Mesothelial cell of epicardium (in vitro differentiated cells): Measurements from ENCODE around the gene UQCRH. TPM values are rescaled to one million over a fixed set of nuclear protein-coding genes. Genes with fewer than 3 reads are reported as not detected.
"Not testable (repeated sequence)": the region's sequence is repeated elsewhere in the genome, so short reads cannot be mapped to it uniquely, and the experiment has no call there.

Experiments used
- DNase-seq, 2 experiments: peaks; one replicate each; pipeline ENCODE4 v3.0.0; 2021; ENCODE audit warnings: low spot score in 2 of 2; ENCODE audit not compliant: unreplicated experiment in 2 of 2
- H3K27ac Mint-ChIP-seq: 2 replicates; pipeline ENCODE4 v1.8.0; 2021; ENCODE audit warnings: mixed read lengths
- H3K27me3 Mint-ChIP-seq: 2 replicates; pipeline ENCODE4 v1.8.0; 2021; ENCODE audit warnings: low read depth, mixed read lengths
- H3K36me3 Mint-ChIP-seq: 2 replicates; pipeline ENCODE4 v1.8.0; 2021; ENCODE audit warnings: mixed read lengths
- H3K4me1 Mint-ChIP-seq: 2 replicates; pipeline ENCODE4 v1.8.0; 2021; ENCODE audit warnings: mixed read lengths
- H3K4me3 Mint-ChIP-seq: 2 replicates; pipeline ENCODE4 v1.8.0; 2021; ENCODE audit warnings: mild to moderate bottlenecking, moderate library complexity, mixed read lengths
- H3K9me3 Mint-ChIP-seq: 2 replicates; pipeline ENCODE4 v1.8.0; 2021; ENCODE audit warnings: mixed read lengths
- CTCF ChIP-seq: fragments of 200-600 bp; sonication (generic); IDR thresholded peaks from one replicate; pipeline ENCODE4 v1.5.0; 2021; ENCODE audit warnings: antibody characterized with exemption; ENCODE audit not compliant: unreplicated experiment
- total RNA-seq: library from RNA; stranded (reverse); gene quantifications from 3 replicates; pipeline ENCODE4 v1.2.1, GENCODE V29; 2021

UQCRH gene
- total RNA-seq, 1 donor from 2014 or later, result 205 TPM

DNA sequence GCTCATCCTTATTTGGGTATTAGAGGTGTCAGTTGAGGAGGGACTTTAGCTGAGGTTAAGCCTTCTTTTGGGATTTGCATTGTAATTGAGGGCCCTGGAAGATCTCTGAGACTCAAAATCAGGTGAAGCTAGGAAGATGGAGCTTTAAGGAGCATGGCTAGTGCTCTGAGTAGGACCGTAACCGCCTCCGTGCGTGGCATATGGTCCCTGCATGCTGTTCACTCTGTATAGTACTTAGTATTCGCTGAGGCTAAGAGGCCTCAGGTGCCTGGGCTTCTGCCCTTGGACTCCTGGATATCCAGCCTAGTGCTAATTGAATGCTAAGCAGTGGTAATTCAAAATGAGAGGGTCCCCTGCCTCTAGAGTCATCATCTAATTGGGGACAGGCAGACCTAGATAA, 59.6 kb downstream of the UQCRH start:
- Mint-ChIP-seq H3K4me1 (peaks cover 2% of the 10 kb centered on the region), H3K27ac (no peak overlapping the region), H3K9me3 (no peaks in the 10 kb centered on the region), H3K27me3 (no peaks in the 10 kb centered on the region), H3K4me3 (no peak overlapping the region), H3K36me3 (peaks cover 24% of the 10 kb centered on the region)
- TF ChIP-seq CTCF, result no peak
- no peak for DNase-seq

GRCh38 chr1:46364612-46365011, 61.1 kb downstream of the UQCRH start:
- no peak for TF ChIP-seq CTCF
- Mint-ChIP-seq H3K9me3 (no peaks in the 10 kb centered on the region), H3K27ac (no peak overlapping the region), H3K4me3 (no peak overlapping the region), H3K36me3 (peaks cover 23% of the 10 kb centered on the region), H3K27me3 (no peaks in the 10 kb centered on the region), H3K4me1 (peaks cover 2% of the 10 kb centered on the region)
- DNase-seq, result no peak

DNA sequence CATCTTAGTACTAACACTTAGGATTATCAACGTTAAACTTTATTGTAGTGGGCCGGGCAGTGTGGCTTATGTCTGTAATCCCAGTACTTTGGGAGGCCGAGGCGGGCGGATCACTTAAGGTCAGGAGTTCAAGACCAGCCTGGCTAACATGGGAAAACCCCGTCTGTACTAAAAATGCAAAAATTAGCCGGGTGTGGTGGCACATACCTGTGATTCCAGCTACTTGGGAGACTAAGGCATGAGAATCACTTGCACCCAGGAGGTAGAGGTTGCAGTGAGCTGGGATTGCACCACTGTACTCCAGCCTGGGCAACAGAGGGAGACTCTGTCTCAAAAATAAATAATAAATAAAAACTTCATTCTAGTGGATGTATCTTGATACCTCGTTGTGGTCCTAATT, 62.3 kb downstream of the UQCRH start:
- H3K9me3 Mint-ChIP-seq, DNase-seq, H3K4me1 Mint-ChIP-seq, H3K27ac Mint-ChIP-seq, H3K27me3 Mint-ChIP-seq, H3K4me3 Mint-ChIP-seq: not testable (repeated sequence)
- peaks cover 23% of the 10 kb centered on the region for H3K36me3 Mint-ChIP-seq

Other genes with a start within 250 kb of the UQCRH start
- 36.2 to 41.3 TPM (median 39.0 TPM) in 3 replicates for gene PIK3R3, start 171.1 kb upstream of the UQCRH start, total RNA-seq
- gene TSPAN1, start 128.6 kb upstream of the UQCRH start, total RNA-seq, result 0.51 to 0.63 TPM (median 0.52 TPM) in 3 replicates
- gene P3R3URF, start 127.2 kb upstream of the UQCRH start, total RNA-seq, result not detected in 3 replicates
- gene POMGNT1, start 105.3 kb upstream of the UQCRH start, total RNA-seq, result 87.1 to 95.6 TPM (median 91.6 TPM) in 3 replicates
- gene LURAP1, start 100.4 kb upstream of the UQCRH start, total RNA-seq, result 2.1 to 2.8 TPM (median 2.6 TPM) in 3 replicates
- gene RAD54L, start 55.9 kb upstream of the UQCRH start, total RNA-seq, result 11.2 to 12.2 TPM (median 11.7 TPM) in 3 replicates
- gene LRRC41, start 82 bp upstream of the UQCRH start, total RNA-seq, result 116 to 122 TPM (median 120 TPM) in 3 replicates
- 21.0 to 24.2 TPM (median 23.5 TPM) in 3 replicates for gene NSUN4, start 37.1 kb downstream of the UQCRH start, total RNA-seq
- gene FAAH, start 90.6 kb downstream of the UQCRH start, total RNA-seq, result 27.4 to 35.0 TPM (median 34.8 TPM) in 3 replicates
- not detected in 3 replicates for gene DMBX1, start 186.1 kb downstream of the UQCRH start, total RNA-seq
- gene KNCN, start 247.9 kb downstream of the UQCRH start, total RNA-seq, result not detected in 3 replicates